Measurements from ENCODE around the gene DPF3.

GRCh38 chr14:72745991-72746980 is 147.6 kb downstream of the DPF3 start:
- TF ChIP-seq CTCF (IDR thresholded peaks at IDR 0.05) (no peak), POLR2A (IDR thresholded peaks at IDR 0.05) (no peak)

Data from right lobe of liver (tissue), 4 donors.